ENCODE data around the gene CYP1A1. TPM values are rescaled to one million over a fixed set of nuclear protein-coding genes. Genes with fewer than 3 reads are reported as not detected.

Gene CYP1A1
- total RNA-seq, 1 donor from 2014 or later, result 0.27 TPM

GRCh38 chr15:74692327-74692726, 33.0 kb downstream of the CYP1A1 start:
- H3K36me3 Mint-ChIP-seq (ENCODE audit: low read depth), result peaks cover 2% of the 10 kb centered on the region
- no peak for DNase-seq (ENCODE audit: low spot score)
- no peak overlapping the region for H3K4me3 Mint-ChIP-seq (ENCODE audit: unreplicated experiment)
- H3K27me3 Mint-ChIP-seq (ENCODE audit: low read depth), result no peaks in the 10 kb centered on the region
- no peaks in the 10 kb centered on the region for H3K9me3 Mint-ChIP-seq (ENCODE audit: low read depth)
- peaks cover 40% of the 10 kb centered on the region for H3K4me1 Mint-ChIP-seq (ENCODE audit: low read depth)
- H3K27ac Mint-ChIP-seq (ENCODE audit: unreplicated experiment), result no peak overlapping the region
- TF ChIP-seq, protein P1, sequence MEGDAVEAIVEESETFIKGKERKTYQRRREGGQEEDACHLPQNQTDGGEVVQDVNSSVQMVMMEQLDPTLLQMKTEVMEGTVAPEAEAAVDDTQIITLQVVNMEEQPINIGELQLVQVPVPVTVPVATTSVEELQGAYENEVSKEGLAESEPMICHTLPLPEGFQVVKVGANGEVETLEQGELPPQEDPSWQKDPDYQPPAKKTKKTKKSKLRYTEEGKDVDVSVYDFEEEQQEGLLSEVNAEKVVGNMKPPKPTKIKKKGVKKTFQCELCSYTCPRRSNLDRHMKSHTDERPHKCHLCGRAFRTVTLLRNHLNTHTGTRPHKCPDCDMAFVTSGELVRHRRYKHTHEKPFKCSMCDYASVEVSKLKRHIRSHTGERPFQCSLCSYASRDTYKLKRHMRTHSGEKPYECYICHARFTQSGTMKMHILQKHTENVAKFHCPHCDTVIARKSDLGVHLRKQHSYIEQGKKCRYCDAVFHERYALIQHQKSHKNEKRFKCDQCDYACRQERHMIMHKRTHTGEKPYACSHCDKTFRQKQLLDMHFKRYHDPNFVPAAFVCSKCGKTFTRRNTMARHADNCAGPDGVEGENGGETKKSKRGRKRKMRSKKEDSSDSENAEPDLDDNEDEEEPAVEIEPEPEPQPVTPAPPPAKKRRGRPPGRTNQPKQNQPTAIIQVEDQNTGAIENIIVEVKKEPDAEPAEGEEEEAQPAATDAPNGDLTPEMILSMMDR (IDR thresholded peaks at IDR 0.05), result no peak

DNA sequence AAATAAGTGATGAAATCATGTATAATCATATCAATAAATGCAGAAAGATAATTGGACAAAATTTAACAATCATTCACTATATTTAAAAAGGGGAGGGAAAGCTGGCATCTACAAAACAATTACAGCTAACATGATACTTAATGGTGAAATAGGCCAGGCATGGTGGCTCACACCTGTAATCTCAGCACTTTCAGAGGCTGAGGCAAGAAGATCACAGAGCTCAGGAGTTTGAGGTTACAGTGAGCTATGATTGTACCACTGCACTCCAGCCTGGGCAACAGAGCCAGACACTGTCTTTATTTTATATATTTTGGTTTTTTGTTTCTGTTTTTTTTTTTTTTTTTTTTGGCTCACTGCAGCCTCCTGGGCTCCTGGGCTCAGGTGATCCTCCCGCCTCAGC, 41.6 kb downstream of the CYP1A1 start:
- TF ChIP-seq, protein P1 (IDR thresholded peaks at IDR 0.05), result no peak
- Mint-ChIP-seq H3K4me1 (ENCODE audit: low read depth) (no peaks in the 10 kb centered on the region), H3K9me3 (ENCODE audit: low read depth) (peaks cover 3% of the 10 kb centered on the region), H3K36me3 (ENCODE audit: low read depth) (peaks cover 3% of the 10 kb centered on the region), H3K27me3 (ENCODE audit: low read depth) (no peaks in the 10 kb centered on the region), H3K4me3 (ENCODE audit: unreplicated experiment) (no peak overlapping the region), H3K27ac (ENCODE audit: unreplicated experiment) (no peak overlapping the region)
- DNase-seq (ENCODE audit: low spot score), result no peak

- Mint-ChIP-seq H3K27me3 (ENCODE audit: low read depth) (no peaks in the 10 kb centered on the region), H3K9me3 (ENCODE audit: low read depth) (peaks cover 3% of the 10 kb centered on the region), H3K27ac (ENCODE audit: unreplicated experiment) (no peak overlapping the region), H3K4me3 (ENCODE audit: unreplicated experiment) (no peak overlapping the region), H3K4me1 (ENCODE audit: low read depth) (no peaks in the 10 kb centered on the region), H3K36me3 (ENCODE audit: low read depth) (peaks cover 3% of the 10 kb centered on the region)
- TF ChIP-seq, protein P1 (IDR thresholded peaks at IDR 0.05), result no peak
- no peak for DNase-seq (ENCODE audit: low spot score)
Measured at GRCh38 chr15:74682954-74683353, 42.4 kb downstream of the CYP1A1 start.

GRCh38 chr15:74680456-74680855, 44.9 kb downstream of the CYP1A1 start:
- TF ChIP-seq, protein P1 (IDR thresholded peaks at IDR 0.05), result no peak
- H3K27ac Mint-ChIP-seq (ENCODE audit: unreplicated experiment), result no peak overlapping the region
- no peak for DNase-seq (ENCODE audit: low spot score)
- H3K9me3 Mint-ChIP-seq (ENCODE audit: low read depth), result peaks cover 3% of the 10 kb centered on the region
- H3K4me1 Mint-ChIP-seq (ENCODE audit: low read depth), result peaks cover 3% of the 10 kb centered on the region
- H3K4me3 Mint-ChIP-seq (ENCODE audit: unreplicated experiment), result no peak overlapping the region
- peaks cover 3% of the 10 kb centered on the region for H3K36me3 Mint-ChIP-seq (ENCODE audit: low read depth)
- H3K27me3 Mint-ChIP-seq (ENCODE audit: low read depth), result no peaks in the 10 kb centered on the region

GRCh38 chr15:74676801-74677200, 48.5 kb downstream of the CYP1A1 start:
- H3K4me1 Mint-ChIP-seq (ENCODE audit: low read depth), result peaks cover 3% of the 10 kb centered on the region
- DNase-seq (ENCODE audit: low spot score), result no peak
- no peaks in the 10 kb centered on the region for H3K27me3 Mint-ChIP-seq (ENCODE audit: low read depth)
- no peaks in the 10 kb centered on the region for H3K9me3 Mint-ChIP-seq (ENCODE audit: low read depth)
- no peak overlapping the region for H3K4me3 Mint-ChIP-seq (ENCODE audit: unreplicated experiment)
- H3K27ac Mint-ChIP-seq (ENCODE audit: unreplicated experiment), result no peak overlapping the region
- H3K36me3 Mint-ChIP-seq (ENCODE audit: low read depth), result peaks cover 13% of the 10 kb centered on the region
- TF ChIP-seq, protein P1 (IDR thresholded peaks at IDR 0.05), result no peak
